Stimulated activated CD4-positive, alpha-beta T cell treated with anti-CD3 and anti-CD28 coated beads, Interleukin-12 subunit alpha, Interleukin-12 subunit beta, amount 100 ng/mL, for 48 hours (primary cell): Measurements from ENCODE around the gene CWC15.
"Not testable (repeated sequence)": the region's sequence is repeated elsewhere in the genome, so short reads cannot be mapped to it uniquely, and the experiment has no call there.

Experiments used
- DNase-seq, 3 donors: peaks; one replicate each; pipeline ENCODE4 v3.0.0-alpha.2; 2020; ENCODE audit warnings: low read depth in 2 of 3, low spot score in 1 of 3

The CWC15 gene

DNA sequence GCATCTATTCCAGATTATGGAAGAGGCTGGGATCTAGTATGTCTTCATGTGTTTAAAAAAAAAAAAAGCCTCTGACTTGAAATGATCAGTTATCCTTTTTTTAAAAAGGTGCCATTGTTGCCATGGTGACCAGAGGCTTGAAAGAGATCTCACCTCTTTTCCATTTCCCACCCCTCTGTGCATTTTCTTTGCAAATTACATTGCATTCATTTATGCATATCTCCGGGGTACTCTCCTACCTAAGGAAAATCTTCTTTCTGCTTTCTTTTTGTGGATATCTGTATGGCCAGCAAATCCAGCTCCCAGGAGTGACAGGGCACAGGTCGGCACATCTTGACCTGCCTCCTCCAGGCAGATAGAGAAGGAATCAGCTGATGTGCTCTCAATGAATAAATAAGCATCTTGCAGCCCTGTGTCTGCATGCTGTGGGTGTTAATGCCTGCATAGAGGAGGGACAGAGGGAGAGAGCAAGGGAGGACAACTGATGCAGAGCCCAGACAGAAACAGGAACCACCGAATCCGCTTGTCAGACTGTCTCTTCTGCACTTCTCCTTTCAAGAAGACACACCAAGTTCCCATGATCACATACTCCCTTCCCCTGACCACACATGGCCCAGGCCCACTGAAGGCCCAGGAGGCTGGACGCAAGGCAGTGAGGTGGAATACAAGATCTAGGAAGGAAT is 50.9 kb downstream of the CWC15 start:
- no peak for DNase-seq

- no peak for DNase-seq
These were observed 53.0 kb downstream of the CWC15 start for GRCh38 chr11:94920311-94920710.

GRCh38 chr11:94913718-94914394 is 59.5 kb downstream of the CWC15 start:
- not testable (repeated sequence) for DNase-seq

DNA sequence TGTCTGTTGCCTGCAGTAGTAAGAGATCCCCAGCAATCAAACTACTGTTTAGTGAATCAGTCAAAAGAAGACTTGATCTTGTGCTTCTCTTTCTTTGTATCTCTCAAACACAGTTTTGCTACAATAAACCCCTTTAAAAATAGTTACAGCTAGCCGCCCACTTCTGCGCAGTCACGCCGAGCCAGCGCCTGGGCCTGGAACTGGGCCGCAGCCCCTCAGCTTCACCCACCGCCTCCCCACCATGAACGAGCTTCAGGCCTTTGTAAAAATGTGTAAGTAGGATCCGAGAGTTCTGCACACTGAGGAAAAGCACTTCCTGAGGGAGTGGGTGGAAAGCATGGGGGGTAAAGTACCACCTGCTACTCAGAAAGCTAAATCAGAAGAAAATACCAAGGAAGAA is 60.5 kb downstream of the CWC15 start:
- no peak for DNase-seq
